Renal cortical epithelial cell (primary cell): Measurements from ENCODE around the gene SBNO2. TPM values are rescaled to one million over a fixed set of nuclear protein-coding genes. Genes with fewer than 3 reads are reported as not detected.
A peak's percentile ranks its signal among the peaks of the same experiment; 100 is the strongest.

Source experiments
- DNase-seq: peaks from one replicate; pipeline ENCODE4 v3.0.0-alpha.2; 2011; ENCODE audit warnings: low read depth
- total RNA-seq: library from RNA; depleted of rRNA; stranded (reverse); fragments of >200 nt; gene quantifications from 2 replicates; pipeline ENCODE4 v1.2.3, GENCODE V29; 2014

SBNO2 gene
- total RNA-seq, 1 donor from 2014 or later: 113 TPM

- no peak for DNase-seq
Measured at GRCh38 chr19:1167687-1168571, 6.1 kb downstream of the SBNO2 start.

GRCh38 chr19:1166872-1167573, 7.0 kb downstream of the SBNO2 start:
- DNase-seq: no peak

GRCh38 chr19:1164684-1165531, 9.2 kb downstream of the SBNO2 start:
- no peak for DNase-seq

GRCh38 chr19:1163934-1164683, 10.0 kb downstream of the SBNO2 start:
- DNase-seq: no peak

- DNase-seq: no peak
Measured at GRCh38 chr19:1163283-1163933, 10.7 kb downstream of the SBNO2 start.

- DNase-seq: no peak
Measured at GRCh38 chr19:1162404-1163282, 11.4 kb downstream of the SBNO2 start.

- no peak for DNase-seq
Measured at GRCh38 chr19:1161716-1162115, 12.4 kb downstream of the SBNO2 start.

- no peak for DNase-seq
Measured at GRCh38 chr19:1159864-1160595, 14.0 kb downstream of the SBNO2 start.

- DNase-seq: no peak
Measured at GRCh38 chr19:1158885-1159448, 15.1 kb downstream of the SBNO2 start.

GRCh38 chr19:1157931-1158884, 15.9 kb downstream of the SBNO2 start:
- DNase-seq: no peak

GRCh38 chr19:1156830-1157615, 17.0 kb downstream of the SBNO2 start:
- no peak for DNase-seq

GRCh38 chr19:1156305-1156801, 17.7 kb downstream of the SBNO2 start:
- DNase-seq: no peak

- no peak for DNase-seq
Measured at GRCh38 chr19:1155352-1156304, 18.4 kb downstream of the SBNO2 start.

- peak; percentile 69 for DNase-seq
Measured at GRCh38 chr19:1154731-1155351, 19.2 kb downstream of the SBNO2 start.
